SK-N-SH treated with all-trans-retinoic acid at 6 μM for 48 hours (cell line): ENCODE results near the gene DARS2.

Experiments used
- ATAC-seq: fragments of 200-7000 bp; cut with Tn5 transposase; 3 replicates; pipeline ENCODE4 v1.9.1; 2020; ENCODE audit warnings: mild to moderate bottlenecking, moderate library complexity
- ARNTL ChIP-seq: fragments of 450-650 bp; formaldehyde crosslinking; IDR thresholded peaks from 2 replicates; pipeline ENCODE4 v1.5.0; 2020; ENCODE audit warnings: low read depth, mild to moderate bottlenecking, moderate library complexity, borderline replicate concordance
- BACH2 ChIP-seq: fragments of 250-450 bp; sonication (Bioruptor Pico); IDR thresholded peaks from 2 replicates; pipeline ENCODE4 v1.9.0; 2021; ENCODE audit warnings: mild to moderate bottlenecking, borderline replicate concordance
- CSDC2 ChIP-seq: fragments of 250-450 bp; sonication (Bioruptor Pico); IDR thresholded peaks from 2 replicates; pipeline ENCODE4 v1.5.0; 2020; ENCODE audit warnings: mild to moderate bottlenecking, moderate library complexity
- ESRRG ChIP-seq: fragments of 250-450 bp; sonication (Bioruptor Pico); IDR thresholded peaks from 2 replicates; pipeline ENCODE4 v1.6.1; 2021; ENCODE audit warnings: mild to moderate bottlenecking
- ISL1 ChIP-seq: fragments of 250-450 bp; sonication (Bioruptor Pico); IDR thresholded peaks from 2 replicates; pipeline ENCODE4 v2.1.2; 2022; ENCODE audit warnings: mild to moderate bottlenecking, moderate library complexity
- OSR1 ChIP-seq: fragments of 250-450 bp; sonication (Bioruptor Pico); IDR thresholded peaks from 2 replicates; pipeline ENCODE4 v1.8.0; 2022; ENCODE audit warnings: moderate library complexity, mild to moderate bottlenecking, inconsistent platforms
- PPARA ChIP-seq: fragments of 250-450 bp; sonication (Bioruptor Pico); IDR thresholded peaks from 2 replicates; pipeline ENCODE4 v1.5.0; 2020; ENCODE audit warnings: mild to moderate bottlenecking, borderline replicate concordance
- SNAI2 ChIP-seq: fragments of 250-450 bp; sonication (Bioruptor Pico); IDR thresholded peaks from 2 replicates; pipeline ENCODE4 v1.5.0; 2020; ENCODE audit warnings: mild to moderate bottlenecking, moderate library complexity
- TCF4 ChIP-seq: fragments of 250-450 bp; sonication (Bioruptor Pico); IDR thresholded peaks from 2 replicates; pipeline ENCODE4 v1.8.0; 2021; ENCODE audit warnings: mild to moderate bottlenecking, moderate library complexity, borderline replicate concordance
- TOX ChIP-seq: fragments of 250-450 bp; sonication (Bioruptor Pico); IDR thresholded peaks from 2 replicates; pipeline ENCODE4 v1.8.0; 2021; ENCODE audit warnings: mild to moderate bottlenecking, moderate library complexity, borderline replicate concordance
- ZFP3 ChIP-seq: fragments of 250-450 bp; sonication (Bioruptor Pico); IDR thresholded peaks from 2 replicates; pipeline ENCODE4 v1.5.0; 2020; ENCODE audit warnings: mild to moderate bottlenecking, moderate library complexity
- ZNF565 ChIP-seq: fragments of 450-650 bp; formaldehyde crosslinking; conservative IDR thresholded peaks from 2 replicates; pipeline ENCODE4 v1.5.0; 2020; ENCODE audit warnings: low read depth, mild to moderate bottlenecking, moderate library complexity
- ZNF70 ChIP-seq: fragments of 450-650 bp; formaldehyde crosslinking; IDR thresholded peaks from 2 replicates; pipeline ENCODE4 v1.5.0; 2020; ENCODE audit warnings: mild to moderate bottlenecking, moderate library complexity
- ZNF8 ChIP-seq: fragments of 450-650 bp; formaldehyde crosslinking; IDR thresholded peaks from 2 replicates; pipeline ENCODE4 v1.5.0; 2020; ENCODE audit warnings: mild to moderate bottlenecking, moderate library complexity
- TF ChIP-seq, protein P1 (sequence below): fragments of 250-450 bp; sonication (Bioruptor Pico); IDR thresholded peaks from 2 replicates; pipeline ENCODE4 v1.5.1; 2020; ENCODE audit warnings: low read depth, mild to moderate bottlenecking, moderate library complexity
- TF ChIP-seq, protein P2 (sequence below): fragments of 250-450 bp; sonication (Bioruptor Pico); IDR thresholded peaks from 2 replicates; pipeline ENCODE4 v1.8.0; 2021; ENCODE audit warnings: low read depth, mild to moderate bottlenecking, moderate library complexity, borderline replicate concordance
- TF ChIP-seq, protein P3 (sequence below): fragments of 250-450 bp; sonication (Bioruptor Pico); IDR thresholded peaks from 2 replicates; pipeline ENCODE4 v1.8.0; 2020; ENCODE audit warnings: mild to moderate bottlenecking, moderate library complexity, borderline replicate concordance

The DARS2 gene

DNA sequence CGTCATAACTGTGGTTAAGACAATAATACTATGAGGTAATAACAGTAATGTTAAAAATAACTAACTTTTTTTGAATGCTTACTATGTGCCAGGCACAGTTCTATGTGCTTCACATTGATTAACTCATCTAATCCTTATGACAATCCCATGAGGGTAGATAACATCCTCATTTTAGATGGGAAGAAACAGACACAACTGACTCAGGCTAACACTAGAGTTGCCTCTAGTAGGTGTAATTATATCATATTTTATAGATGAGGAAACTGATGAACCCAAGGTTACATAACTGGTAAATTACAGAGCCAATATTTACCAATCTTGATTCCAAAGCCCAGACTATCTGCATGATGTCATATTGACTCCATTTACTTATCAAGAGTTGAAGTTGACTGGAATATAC, 69.1 kb downstream of the DARS2 start:
- ATAC-seq = no peak
- TF ChIP-seq ESRRG (CRISPR knock-in tag) (no peak), OSR1 (CRISPR knock-in tag) (no peak), TCF4 (no peak), PPARA (no peak), ZNF565 (CRISPR knock-in tag) (no peak)
- TF ChIP-seq, protein P1, sequence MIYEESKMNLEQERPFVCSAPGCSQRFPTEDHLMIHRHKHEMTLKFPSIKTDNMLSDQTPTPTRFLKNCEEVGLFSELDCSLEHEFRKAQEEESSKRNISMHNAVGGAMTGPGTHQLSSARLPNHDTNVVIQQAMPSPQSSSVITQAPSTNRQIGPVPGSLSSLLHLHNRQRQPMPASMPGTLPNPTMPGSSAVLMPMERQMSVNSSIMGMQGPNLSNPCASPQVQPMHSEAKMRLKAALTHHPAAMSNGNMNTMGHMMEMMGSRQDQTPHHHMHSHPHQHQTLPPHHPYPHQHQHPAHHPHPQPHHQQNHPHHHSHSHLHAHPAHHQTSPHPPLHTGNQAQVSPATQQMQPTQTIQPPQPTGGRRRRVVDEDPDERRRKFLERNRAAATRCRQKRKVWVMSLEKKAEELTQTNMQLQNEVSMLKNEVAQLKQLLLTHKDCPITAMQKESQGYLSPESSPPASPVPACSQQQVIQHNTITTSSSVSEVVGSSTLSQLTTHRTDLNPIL (CRISPR knock-in tag) = no peak
- TF ChIP-seq, protein P2, sequence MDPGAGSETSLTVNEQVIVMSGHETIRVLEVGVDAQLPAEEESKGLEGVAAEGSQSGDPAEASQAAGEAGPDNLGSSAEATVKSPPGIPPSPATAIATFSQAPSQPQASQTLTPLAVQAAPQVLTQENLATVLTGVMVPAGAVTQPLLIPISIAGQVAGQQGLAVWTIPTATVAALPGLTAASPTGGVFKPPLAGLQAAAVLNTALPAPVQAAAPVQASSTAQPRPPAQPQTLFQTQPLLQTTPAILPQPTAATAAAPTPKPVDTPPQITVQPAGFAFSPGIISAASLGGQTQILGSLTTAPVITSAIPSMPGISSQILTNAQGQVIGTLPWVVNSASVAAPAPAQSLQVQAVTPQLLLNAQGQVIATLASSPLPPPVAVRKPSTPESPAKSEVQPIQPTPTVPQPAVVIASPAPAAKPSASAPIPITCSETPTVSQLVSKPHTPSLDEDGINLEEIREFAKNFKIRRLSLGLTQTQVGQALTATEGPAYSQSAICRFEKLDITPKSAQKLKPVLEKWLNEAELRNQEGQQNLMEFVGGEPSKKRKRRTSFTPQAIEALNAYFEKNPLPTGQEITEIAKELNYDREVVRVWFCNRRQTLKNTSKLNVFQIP (CRISPR knock-in tag) = no peak

DNA sequence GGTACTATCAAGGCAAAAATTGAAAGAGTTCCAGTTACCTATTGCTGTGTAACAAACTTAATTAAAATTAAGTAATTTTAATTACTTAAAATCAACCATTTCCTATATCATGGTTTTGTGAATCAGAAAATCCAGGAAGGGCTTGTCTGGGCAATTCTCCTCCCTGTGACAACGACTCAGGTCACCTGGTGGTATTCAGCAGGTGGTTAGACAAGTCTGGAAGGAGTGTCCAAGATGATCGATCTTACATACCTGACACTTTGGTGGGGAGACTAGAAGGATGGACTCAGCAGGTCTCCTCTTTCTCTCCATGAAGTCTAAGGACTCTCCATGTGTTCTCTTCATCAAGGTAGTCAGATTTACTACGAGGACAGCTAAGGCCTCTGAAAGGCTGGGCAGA, 69.7 kb downstream of the DARS2 start:
- TF ChIP-seq ZNF70 (no peak), ISL1 (no peak), TOX (CRISPR knock-in tag) (no peak), ESRRG (CRISPR knock-in tag) (no peak), BACH2 (no peak), OSR1 (CRISPR knock-in tag) (no peak), CSDC2 (CRISPR knock-in tag) (no peak), ARNTL (CRISPR knock-in tag) (no peak), TCF4 (no peak), SNAI2 (no peak)
- TF ChIP-seq, protein P1 (CRISPR knock-in tag) = no peak
- TF ChIP-seq, protein P3, sequence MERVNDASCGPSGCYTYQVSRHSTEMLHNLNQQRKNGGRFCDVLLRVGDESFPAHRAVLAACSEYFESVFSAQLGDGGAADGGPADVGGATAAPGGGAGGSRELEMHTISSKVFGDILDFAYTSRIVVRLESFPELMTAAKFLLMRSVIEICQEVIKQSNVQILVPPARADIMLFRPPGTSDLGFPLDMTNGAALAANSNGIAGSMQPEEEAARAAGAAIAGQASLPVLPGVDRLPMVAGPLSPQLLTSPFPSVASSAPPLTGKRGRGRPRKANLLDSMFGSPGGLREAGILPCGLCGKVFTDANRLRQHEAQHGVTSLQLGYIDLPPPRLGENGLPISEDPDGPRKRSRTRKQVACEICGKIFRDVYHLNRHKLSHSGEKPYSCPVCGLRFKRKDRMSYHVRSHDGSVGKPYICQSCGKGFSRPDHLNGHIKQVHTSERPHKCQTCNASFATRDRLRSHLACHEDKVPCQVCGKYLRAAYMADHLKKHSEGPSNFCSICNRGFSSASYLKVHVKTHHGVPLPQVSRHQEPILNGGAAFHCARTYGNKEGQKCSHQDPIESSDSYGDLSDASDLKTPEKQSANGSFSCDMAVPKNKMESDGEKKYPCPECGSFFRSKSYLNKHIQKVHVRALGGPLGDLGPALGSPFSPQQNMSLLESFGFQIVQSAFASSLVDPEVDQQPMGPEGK (CRISPR knock-in tag) = no peak
- no peak for ATAC-seq

DNA sequence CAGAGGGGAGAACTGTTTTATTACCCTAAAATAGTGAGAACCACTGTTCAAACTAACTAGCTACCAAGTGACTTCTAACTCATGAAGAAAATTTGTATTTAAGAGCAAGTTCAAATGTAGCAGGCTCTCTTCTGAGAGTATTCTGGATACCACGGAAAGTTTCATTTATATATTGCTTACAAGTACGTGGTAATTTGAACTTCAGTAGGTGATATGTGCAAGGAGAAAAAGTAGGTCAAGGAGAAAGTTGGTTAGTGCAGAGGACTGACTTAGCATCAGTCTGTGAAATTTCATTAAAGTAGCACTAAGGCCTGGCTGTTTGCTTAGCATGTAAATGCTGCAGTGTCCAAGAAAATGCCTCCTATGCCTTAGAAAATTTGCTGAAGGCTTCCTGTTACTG, 76.0 kb downstream of the DARS2 start:
- no peak for ATAC-seq
- TF ChIP-seq TCF4 = no peak
- no peak for TF ChIP-seq ZNF8
- no peak for TF ChIP-seq ESRRG (CRISPR knock-in tag)
- no peak for TF ChIP-seq OSR1 (CRISPR knock-in tag)
- TF ChIP-seq ZFP3 (CRISPR knock-in tag) = no peak
- TF ChIP-seq BACH2 = no peak
- no peak for TF ChIP-seq CSDC2 (CRISPR knock-in tag)
- TF ChIP-seq ZNF565 (CRISPR knock-in tag) = no peak
- TF ChIP-seq, protein P1 (CRISPR knock-in tag) = no peak

DNA sequence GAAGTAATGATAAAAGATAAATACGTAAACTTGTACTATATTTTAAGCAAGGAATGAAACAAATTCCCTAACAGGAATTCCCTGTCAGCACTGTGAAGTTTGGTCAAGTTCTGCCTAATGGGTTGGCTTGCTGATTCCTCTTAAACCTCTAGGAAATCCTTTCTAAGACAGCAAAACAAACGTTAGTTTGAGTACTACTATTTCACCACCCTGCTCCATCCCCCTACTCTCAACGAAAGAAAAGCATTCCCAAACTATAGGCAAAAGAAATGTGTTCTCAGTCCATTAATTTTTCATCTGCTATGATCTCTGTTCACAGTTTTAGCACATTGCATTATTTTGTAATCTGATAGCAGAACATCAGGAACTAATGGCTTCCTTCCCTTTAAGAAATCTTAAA, 76.5 kb downstream of the DARS2 start:
- ATAC-seq = no peak
- TF ChIP-seq ZNF565 (CRISPR knock-in tag) (no peak), ZNF8 (no peak), PPARA (no peak)
- TF ChIP-seq, protein P3 (CRISPR knock-in tag) = no peak
